GM12878 (cell line): ENCODE measurements around the gene STX1B. TPM values are rescaled to one million over a fixed set of nuclear protein-coding genes. Genes with fewer than 3 reads are reported as not detected.

Experiments used
- BCL11A ChIP-seq: IDR thresholded peaks from 2 replicates; pipeline ENCODE4 v1.6.1; 2011; ENCODE audit warnings: low read depth, low read length
- CBX3 ChIP-seq: fragments of 200-600 bp; sonication (generic); IDR thresholded peaks from 2 replicates; pipeline ENCODE4 v1.6.1; 2016; ENCODE audit warnings: low read depth, borderline replicate concordance
- CHD4 ChIP-seq: fragments of 200-600 bp; sonication (generic); IDR thresholded peaks from 2 replicates; pipeline ENCODE4 v1.6.1; 2016; ENCODE audit warnings: mild to moderate bottlenecking
- CREM ChIP-seq: IDR thresholded peaks from 2 replicates; pipeline ENCODE4 v1.6.1; 2014; ENCODE audit warnings: antibody characterized with exemption, low read depth
- EGR1 ChIP-seq, 2 experiments: IDR thresholded peaks; 1 replicate in 1 of 2; 2 replicates in 1 of 2; pipeline ENCODE4 v1.6.1; 2011 to 2012; ENCODE audit warnings: low read depth in 2 of 2, low read length in 2 of 2, borderline replicate concordance in 1 of 2, mild to moderate bottlenecking in 1 of 2, moderate library complexity in 1 of 2
- GATAD2B ChIP-seq: fragments of 450-650 bp; conservative IDR thresholded peaks from 2 replicates; pipeline ENCODE4 v1.6.1; 2017; ENCODE audit warnings: low read depth, mild to moderate bottlenecking, moderate library complexity
- HCFC1 ChIP-seq: fragments of 150-350 bp; IDR thresholded peaks from 2 replicates; pipeline ENCODE4 v1.6.1; 2014; ENCODE audit warnings: low read length
- HDGF ChIP-seq: fragments of 450-650 bp; IDR thresholded peaks from 2 replicates; pipeline ENCODE4 v1.6.1; 2016; ENCODE audit warnings: antibody characterized with exemption
- IKZF1 ChIP-seq: fragments of 450-650 bp; conservative IDR thresholded peaks from 2 replicates; pipeline ENCODE4 v1.6.1; 2017; ENCODE audit warnings: antibody characterized with exemption, mild to moderate bottlenecking
- MEF2A ChIP-seq: IDR thresholded peaks from 2 replicates; pipeline ENCODE4 v1.6.1; 2011; ENCODE audit warnings: low read depth, mild to moderate bottlenecking, low read length, moderate library complexity; ENCODE audit not compliant: insufficient read depth
- NBN ChIP-seq: fragments of 450-650 bp; IDR thresholded peaks from 2 replicates; pipeline ENCODE4 v1.6.1; 2016
- NR2C2 ChIP-seq: IDR thresholded peaks from 2 replicates; pipeline ENCODE4 v1.6.1; 2011; ENCODE audit warnings: borderline replicate concordance, low read depth; ENCODE audit not compliant: control insufficient read depth, insufficient read length
- NR2F1 ChIP-seq: fragments of 450-650 bp; conservative IDR thresholded peaks from 2 replicates; pipeline ENCODE4 v1.6.1; 2017; ENCODE audit warnings: mild to moderate bottlenecking
- RB1 ChIP-seq: fragments of 450-650 bp; formaldehyde crosslinking; IDR thresholded peaks from 2 replicates; pipeline ENCODE4 v1.6.1; 2017; ENCODE audit warnings: mild to moderate bottlenecking, borderline replicate concordance
- RELA ChIP-seq: fragments of 450-650 bp; IDR thresholded peaks from 2 replicates; pipeline ENCODE4 v1.8.0; 2014; ENCODE audit warnings: borderline replicate concordance; ENCODE audit not compliant: partially characterized antibody
- SMAD5 ChIP-seq: IDR thresholded peaks from 2 replicates; pipeline ENCODE4 v1.6.1; 2016; ENCODE audit warnings: antibody characterized with exemption, low read depth
- SREBF1 ChIP-seq: IDR thresholded peaks from 2 replicates; pipeline ENCODE4 v1.6.1; 2012; ENCODE audit warnings: mild to moderate bottlenecking, low read length
- STAT1 ChIP-seq: fragments of 450-650 bp; conservative IDR thresholded peaks from 2 replicates; pipeline ENCODE4 v1.6.1; 2014; ENCODE audit warnings: antibody characterized with exemption, mild to moderate bottlenecking
- TAF1 ChIP-seq: IDR thresholded peaks from 2 replicates; pipeline ENCODE4 v1.6.1; 2011; ENCODE audit warnings: mild to moderate bottlenecking, low read depth, low read length, borderline replicate concordance
- TARDBP ChIP-seq: IDR thresholded peaks from 2 replicates; pipeline ENCODE4 v1.6.1; 2016; ENCODE audit warnings: borderline replicate concordance
- polyA plus RNA-seq, 11 experiments: library from polyadenylated mRNA; depleted of rRNA in 4 of 11; unstranded in 6 of 11; stranded (reverse) in 5 of 11; fragments of >200 nt; fragmentation: Nextera tagmentation in 4 of 11; fragmentation: Illumina TruSeq in 1 of 11; extraction: Ambion mirVana in 4 of 11; extraction: Trizol in 1 of 11; gene quantifications; 1 replicate in 1 of 11; 2 replicates in 10 of 11; pipeline versions ENCODE4 v1.2.1 to v1.2.3, GENCODE V29; 2011 to 2016; ENCODE audit warnings: inconsistent platforms in 2 of 11, missing spikeins in 2 of 11, low read depth in 1 of 11
- total RNA-seq, 4 experiments: library from RNA; depleted of rRNA in 3 of 4; stranded (reverse); fragments of >200 nt in 3 of 4; fragmentation: Illumina TruSeq in 1 of 4; extraction: Trizol in 1 of 4; gene quantifications; 2 replicates each; pipeline versions ENCODE4 v1.2.1 to v1.2.3, GENCODE V29; 2013 to 2021
- TF ChIP-seq, protein P1 (sequence below): fragments of 450-650 bp; formaldehyde crosslinking; IDR thresholded peaks from 2 replicates; pipeline ENCODE4 v1.4.0; 2020; ENCODE audit warnings: mild to moderate bottlenecking, moderate library complexity
- TF ChIP-seq, protein P2 (sequence below): fragments of 450-650 bp; IDR thresholded peaks from 2 replicates; pipeline ENCODE4 v1.6.1; 2016; ENCODE audit warnings: mild to moderate bottlenecking
- TF ChIP-seq, protein P3 (sequence below): IDR thresholded peaks from 2 replicates; pipeline ENCODE4 v1.6.1; 2011; ENCODE audit warnings: low read depth, mild to moderate bottlenecking, low read length, moderate library complexity, borderline replicate concordance; ENCODE audit errors: extremely low read depth
- TF ChIP-seq, protein P4 (sequence below): fragments of 450-650 bp; IDR thresholded peaks from 2 replicates; pipeline ENCODE4 v1.6.1; 2017; ENCODE audit warnings: mild to moderate bottlenecking

Gene STX1B
- total and polyA plus RNA-seq, 10 of the 15 experiments (the other 5 are each of a cell fraction or from before 2014, with no cell fraction given) = 0.22 to 2.5 (median 1.1) TPM

DNA sequence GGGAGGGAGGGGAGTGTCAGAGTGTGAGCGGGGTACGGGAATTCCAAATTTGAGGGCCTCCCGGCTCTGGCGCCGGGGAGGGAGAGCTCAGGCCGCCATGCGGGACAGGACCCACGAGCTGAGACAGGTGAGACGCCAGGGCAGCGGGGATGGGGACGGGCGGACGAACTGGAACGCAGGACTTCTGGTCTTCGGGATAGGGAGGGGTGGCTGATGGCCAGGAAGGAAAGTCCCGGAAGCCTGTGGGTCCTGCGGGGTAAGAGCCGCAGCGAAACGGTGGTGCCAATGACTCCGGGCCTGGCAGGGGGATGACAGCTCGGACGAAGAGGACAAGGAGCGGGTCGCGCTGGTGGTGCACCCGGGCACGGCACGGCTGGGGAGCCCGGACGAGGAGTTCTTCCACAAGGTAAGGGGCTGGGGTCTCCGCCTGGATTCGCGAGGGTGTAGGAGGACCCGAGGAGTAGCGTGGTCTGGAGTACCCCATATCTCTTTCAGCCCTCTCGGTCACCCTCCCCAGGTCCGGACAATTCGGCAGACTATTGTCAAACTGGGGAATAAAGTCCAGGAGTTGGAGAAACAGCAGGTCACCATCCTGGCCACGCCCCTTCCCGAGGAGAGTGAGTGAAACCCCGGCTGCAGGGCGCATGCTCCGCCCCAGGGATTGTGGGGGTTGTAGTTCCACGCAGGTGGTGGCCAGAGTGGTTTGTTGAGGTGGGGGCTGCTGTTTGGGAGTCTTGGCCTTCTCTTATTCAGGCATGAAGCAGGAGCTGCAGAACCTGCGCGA, 23.5 kb upstream of the STX1B start (continued):
- TF ChIP-seq, protein P1, sequence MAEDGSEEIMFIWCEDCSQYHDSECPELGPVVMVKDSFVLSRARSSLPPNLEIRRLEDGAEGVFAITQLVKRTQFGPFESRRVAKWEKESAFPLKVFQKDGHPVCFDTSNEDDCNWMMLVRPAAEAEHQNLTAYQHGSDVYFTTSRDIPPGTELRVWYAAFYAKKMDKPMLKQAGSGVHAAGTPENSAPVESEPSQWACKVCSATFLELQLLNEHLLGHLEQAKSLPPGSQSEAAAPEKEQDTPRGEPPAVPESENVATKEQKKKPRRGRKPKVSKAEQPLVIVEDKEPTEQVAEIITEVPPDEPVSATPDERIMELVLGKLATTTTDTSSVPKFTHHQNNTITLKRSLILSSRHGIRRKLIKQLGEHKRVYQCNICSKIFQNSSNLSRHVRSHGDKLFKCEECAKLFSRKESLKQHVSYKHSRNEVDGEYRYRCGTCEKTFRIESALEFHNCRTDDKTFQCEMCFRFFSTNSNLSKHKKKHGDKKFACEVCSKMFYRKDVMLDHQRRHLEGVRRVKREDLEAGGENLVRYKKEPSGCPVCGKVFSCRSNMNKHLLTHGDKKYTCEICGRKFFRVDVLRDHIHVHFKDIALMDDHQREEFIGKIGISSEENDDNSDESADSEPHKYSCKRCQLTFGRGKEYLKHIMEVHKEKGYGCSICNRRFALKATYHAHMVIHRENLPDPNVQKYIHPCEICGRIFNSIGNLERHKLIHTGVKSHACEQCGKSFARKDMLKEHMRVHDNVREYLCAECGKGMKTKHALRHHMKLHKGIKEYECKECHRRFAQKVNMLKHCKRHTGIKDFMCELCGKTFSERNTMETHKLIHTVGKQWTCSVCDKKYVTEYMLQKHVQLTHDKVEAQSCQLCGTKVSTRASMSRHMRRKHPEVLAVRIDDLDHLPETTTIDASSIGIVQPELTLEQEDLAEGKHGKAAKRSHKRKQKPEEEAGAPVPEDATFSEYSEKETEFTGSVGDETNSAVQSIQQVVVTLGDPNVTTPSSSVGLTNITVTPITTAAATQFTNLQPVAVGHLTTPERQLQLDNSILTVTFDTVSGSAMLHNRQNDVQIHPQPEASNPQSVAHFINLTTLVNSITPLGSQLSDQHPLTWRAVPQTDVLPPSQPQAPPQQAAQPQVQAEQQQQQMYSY (CRISPR knock-in tag) = no peak
- TF ChIP-seq, protein P2, sequence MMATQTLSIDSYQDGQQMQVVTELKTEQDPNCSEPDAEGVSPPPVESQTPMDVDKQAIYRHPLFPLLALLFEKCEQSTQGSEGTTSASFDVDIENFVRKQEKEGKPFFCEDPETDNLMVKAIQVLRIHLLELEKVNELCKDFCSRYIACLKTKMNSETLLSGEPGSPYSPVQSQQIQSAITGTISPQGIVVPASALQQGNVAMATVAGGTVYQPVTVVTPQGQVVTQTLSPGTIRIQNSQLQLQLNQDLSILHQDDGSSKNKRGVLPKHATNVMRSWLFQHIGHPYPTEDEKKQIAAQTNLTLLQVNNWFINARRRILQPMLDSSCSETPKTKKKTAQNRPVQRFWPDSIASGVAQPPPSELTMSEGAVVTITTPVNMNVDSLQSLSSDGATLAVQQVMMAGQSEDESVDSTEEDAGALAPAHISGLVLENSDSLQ = no peak
- TF ChIP-seq MEF2A (no peak), NR2C2 (no peak), HDGF (0 out of 2 replicates have a peak, but pooled peaks have one; percentile 46), EGR1 (IDR thresholded peaks at IDR 0.05; ENCODE audit: borderline replicate concordance in 1 of 2, low read depth in 2 of 2, low read length in 2 of 2) (no peak), CREM (no peak), STAT1 (no peak), SMAD5 (no peak), NBN (0 out of 2 replicates have a peak, but pooled peaks have one; percentile 47), BCL11A (no peak), NR2F1 (no peak), CBX3 (no peak), RELA (no peak), IKZF1 (peak; percentile 84), CHD4 (no peak), HCFC1 (peak; percentile 93), TAF1 (0 out of 2 replicates have a peak, but pooled peaks have one; percentile 15), GATAD2B (peak; percentile 59; the same call in 1 of the 2 replicates), SREBF1 (peak; percentile 43), TARDBP (no peak), RB1 (0 out of 2 replicates have a peak, but pooled peaks have one; percentile 30)
- TF ChIP-seq, protein P3, sequence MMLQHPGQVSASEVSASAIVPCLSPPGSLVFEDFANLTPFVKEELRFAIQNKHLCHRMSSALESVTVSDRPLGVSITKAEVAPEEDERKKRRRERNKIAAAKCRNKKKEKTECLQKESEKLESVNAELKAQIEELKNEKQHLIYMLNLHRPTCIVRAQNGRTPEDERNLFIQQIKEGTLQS = no peak
- TF ChIP-seq, protein P4, sequence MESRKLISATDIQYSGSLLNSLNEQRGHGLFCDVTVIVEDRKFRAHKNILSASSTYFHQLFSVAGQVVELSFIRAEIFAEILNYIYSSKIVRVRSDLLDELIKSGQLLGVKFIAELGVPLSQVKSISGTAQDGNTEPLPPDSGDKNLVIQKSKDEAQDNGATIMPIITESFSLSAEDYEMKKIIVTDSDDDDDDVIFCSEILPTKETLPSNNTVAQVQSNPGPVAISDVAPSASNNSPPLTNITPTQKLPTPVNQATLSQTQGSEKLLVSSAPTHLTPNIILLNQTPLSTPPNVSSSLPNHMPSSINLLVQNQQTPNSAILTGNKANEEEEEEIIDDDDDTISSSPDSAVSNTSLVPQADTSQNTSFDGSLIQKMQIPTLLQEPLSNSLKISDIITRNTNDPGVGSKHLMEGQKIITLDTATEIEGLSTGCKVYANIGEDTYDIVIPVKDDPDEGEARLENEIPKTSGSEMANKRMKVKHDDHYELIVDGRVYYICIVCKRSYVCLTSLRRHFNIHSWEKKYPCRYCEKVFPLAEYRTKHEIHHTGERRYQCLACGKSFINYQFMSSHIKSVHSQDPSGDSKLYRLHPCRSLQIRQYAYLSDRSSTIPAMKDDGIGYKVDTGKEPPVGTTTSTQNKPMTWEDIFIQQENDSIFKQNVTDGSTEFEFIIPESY = no peak
